Stimulated activated CD8-positive, alpha-beta memory T cell treated with anti-CD3 and anti-CD28 coated beads, Interleukin-7, amount 100 ng/mL, for 1 hour (primary cell): ENCODE measurements around the gene ZSCAN9.

ENCODE experiments used
- DNase-seq, 2 donors: peaks; one replicate each; pipeline ENCODE4 v3.0.0-alpha.2; 2020; ENCODE audit warnings: low read depth in 2 of 2

Gene ZSCAN9

GRCh38 chr6:28220257-28221133 lies 4.6 kb upstream of the ZSCAN9 start:
- DNase-seq, result no peak

GRCh38 chr6:28224131-28225055 lies 682 bp upstream of the ZSCAN9 start:
- DNase-seq, result no peak

GRCh38 chr6:28226460-28226859 lies 1.4 kb downstream of the ZSCAN9 start:
- no peak for DNase-seq

- DNase-seq, result no peak
These were observed 7.7 kb downstream of the ZSCAN9 start for GRCh38 chr6:28232785-28233184.

- DNase-seq, result no peak
These were observed 10.9 kb downstream of the ZSCAN9 start for GRCh38 chr6:28235912-28236452.

GRCh38 chr6:28239636-28240035 lies 14.6 kb downstream of the ZSCAN9 start:
- no peak for DNase-seq

GRCh38 chr6:28240471-28240870 lies 15.4 kb downstream of the ZSCAN9 start:
- DNase-seq, result no peak

- no peak for DNase-seq
These were observed 18.9 kb downstream of the ZSCAN9 start for GRCh38 chr6:28243946-28244345.

- no peak for DNase-seq
These were observed 20.3 kb downstream of the ZSCAN9 start for GRCh38 chr6:28245206-28245941.

GRCh38 chr6:28248916-28249315 lies 23.8 kb downstream of the ZSCAN9 start:
- DNase-seq, result no peak

- DNase-seq, result no peak
These were observed 25.7 kb downstream of the ZSCAN9 start for GRCh38 chr6:28250747-28251146.

- DNase-seq, result no peak
These were observed 26.6 kb downstream of the ZSCAN9 start for GRCh38 chr6:28251661-28252008.

GRCh38 chr6:28252009-28252975 lies 27.2 kb downstream of the ZSCAN9 start, which contains the start of gene ZKSCAN4:
Gene ZKSCAN4, minus strand, starts transcription at chr6:28252269. Its CDS starts 289 bp downstream, at chr6:28251980.
- peak; percentile 44 to 65 for DNase-seq

- no peak for DNase-seq
These were observed 29.0 kb downstream of the ZSCAN9 start for GRCh38 chr6:28254121-28254519.

- no peak for DNase-seq
These were observed 32.0 kb downstream of the ZSCAN9 start for GRCh38 chr6:28257042-28257441.

GRCh38 chr6:28258877-28259777 lies 34.1 kb downstream of the ZSCAN9 start, which contains the start of gene NKAPL:
Gene NKAPL, plus strand, starts transcription at chr6:28259297. Its CDS starts 75 bp downstream, at chr6:28259372.
- DNase-seq, result peak; percentile 21 to 39

- DNase-seq, result no peak
These were observed 38.8 kb downstream of the ZSCAN9 start for GRCh38 chr6:28263922-28264321.

- no peak for DNase-seq
These were observed 39.8 kb downstream of the ZSCAN9 start for GRCh38 chr6:28264834-28265401.

- no peak for DNase-seq
These were observed 41.5 kb downstream of the ZSCAN9 start for GRCh38 chr6:28266563-28266961.
